Measurements from ENCODE around the gene SALL3.

GRCh38 chr18:79048245-79048632, 68.6 kb downstream of the SALL3 start:
- TF ChIP-seq CTCF (IDR thresholded peaks at IDR 0.05): no peak
- TF ChIP-seq POLR2AphosphoS5 (IDR thresholded peaks at IDR 0.05): no peak
- TF ChIP-seq POLR2A (IDR thresholded peaks at IDR 0.05): no peak

All from suprapubic skin (tissue), 4 donors.